ENCODE results near the gene CERS6. TPM values are rescaled to one million over a fixed set of nuclear protein-coding genes. Genes with fewer than 3 reads are reported as not detected.
"Not testable (repeated sequence)": the region's sequence is repeated elsewhere in the genome, so short reads cannot be mapped to it uniquely, and the experiment has no call there.

CERS6 gene, protein sequence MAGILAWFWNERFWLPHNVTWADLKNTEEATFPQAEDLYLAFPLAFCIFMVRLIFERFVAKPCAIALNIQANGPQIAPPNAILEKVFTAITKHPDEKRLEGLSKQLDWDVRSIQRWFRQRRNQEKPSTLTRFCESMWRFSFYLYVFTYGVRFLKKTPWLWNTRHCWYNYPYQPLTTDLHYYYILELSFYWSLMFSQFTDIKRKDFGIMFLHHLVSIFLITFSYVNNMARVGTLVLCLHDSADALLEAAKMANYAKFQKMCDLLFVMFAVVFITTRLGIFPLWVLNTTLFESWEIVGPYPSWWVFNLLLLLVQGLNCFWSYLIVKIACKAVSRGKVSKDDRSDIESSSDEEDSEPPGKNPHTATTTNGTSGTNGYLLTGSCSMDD
- total RNA-seq = 17.5 and 17.7 TPM in 2 replicates

DNA sequence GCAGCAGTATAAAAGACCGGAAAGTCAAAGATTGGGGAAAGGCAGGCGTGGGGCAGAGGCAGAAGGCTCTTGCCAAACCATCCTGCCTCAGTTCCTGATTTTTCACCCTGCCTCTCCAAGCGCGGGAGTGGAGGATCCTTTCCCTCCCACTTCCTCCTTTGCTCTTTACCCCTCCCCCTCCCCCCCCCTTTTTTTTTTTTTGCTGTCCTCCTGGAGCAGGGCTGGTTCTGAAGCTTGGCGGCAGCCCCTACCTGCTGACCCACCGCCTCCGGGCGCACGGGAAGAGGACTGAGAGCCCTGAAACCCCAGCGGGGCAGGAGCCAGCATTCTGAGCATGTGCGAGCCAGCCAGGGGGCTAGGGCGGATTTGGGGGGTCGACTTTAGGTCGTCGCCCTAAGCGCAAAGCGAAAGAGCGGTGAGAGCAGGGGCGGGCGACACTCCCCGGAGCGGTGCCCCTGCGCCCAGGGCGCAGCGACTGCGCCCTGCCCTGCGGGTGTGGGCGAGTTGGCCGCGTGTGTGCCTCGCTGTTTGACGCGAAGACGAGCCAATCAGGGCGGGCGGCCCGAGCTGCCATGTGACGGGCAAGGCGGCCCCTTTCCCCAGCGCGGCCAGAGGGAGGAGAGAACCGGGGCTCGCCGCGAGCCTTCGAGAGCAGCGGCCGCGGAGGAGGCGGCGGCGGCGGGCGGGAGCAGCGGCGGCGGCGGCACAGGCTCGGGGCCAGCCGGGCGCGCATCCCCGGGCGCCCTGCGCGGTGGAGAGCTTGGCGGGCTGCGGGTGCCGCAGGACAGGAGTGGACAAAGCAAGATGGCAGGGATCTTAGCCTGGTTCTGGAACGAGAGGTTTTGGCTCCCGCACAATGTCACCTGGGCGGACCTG lies at the start of gene CERS6:
Gene CERS6, plus strand, starts transcription at position 628 of the 876 bp plus-strand sequence. Its CDS starts 177 bp downstream, at position 805.
- Histone ChIP-seq H3K4me3 (ENCODE audit: low read depth, low read length) (peak within 1 kb of the TSS; percentile 65), H3K27me3 (ENCODE audit: control insufficient read depth, insufficient read depth, low read length) (no peaks in the 10 kb centered on the region), H3K36me3 (ENCODE audit: control insufficient read depth, insufficient read depth, low read length) (no peaks in the 10 kb centered on the region)
- peak; percentile 77 for DNase-seq (ENCODE audit: low read depth)
- no peak for TF ChIP-seq CTCF (IDR thresholded peaks at IDR 0.05; ENCODE audit: insufficient read depth, low read length, poor library complexity, severe bottlenecking)

DNA sequence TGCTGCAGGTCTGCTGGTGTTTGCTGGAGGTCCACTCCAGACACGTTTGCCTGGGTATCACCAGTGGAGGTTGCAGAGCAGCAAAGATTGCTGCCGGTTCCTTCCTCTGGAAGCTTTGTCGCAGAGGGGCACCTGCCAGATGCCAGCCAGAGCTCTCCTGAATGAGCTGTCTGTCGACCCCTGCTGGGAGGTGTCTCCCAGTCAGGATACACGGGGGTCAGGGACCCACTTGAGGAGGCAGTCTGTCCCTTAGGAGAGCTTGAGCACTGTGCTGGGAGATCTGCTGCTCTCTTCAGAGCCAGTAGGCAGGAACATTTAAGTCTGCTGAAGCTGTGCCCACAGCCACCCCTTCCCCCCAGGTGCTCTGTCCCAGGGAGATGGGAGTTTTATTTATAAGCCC lies 43.8 kb upstream of the CERS6 start:
- not testable (repeated sequence) for H3K4me3 ChIP-seq (ENCODE audit: low read depth, low read length); H3K36me3 ChIP-seq (ENCODE audit: control insufficient read depth, insufficient read depth, low read length); DNase-seq (ENCODE audit: low read depth); H3K27me3 ChIP-seq (ENCODE audit: control insufficient read depth, insufficient read depth, low read length)

GRCh38 chr2:168413101-168413500 lies 43.0 kb upstream of the CERS6 start:
- DNase-seq (ENCODE audit: low read depth); H3K4me3 ChIP-seq (ENCODE audit: low read depth, low read length); H3K27me3 ChIP-seq (ENCODE audit: control insufficient read depth, insufficient read depth, low read length); H3K36me3 ChIP-seq (ENCODE audit: control insufficient read depth, insufficient read depth, low read length): not testable (repeated sequence)

- H3K27me3 ChIP-seq (ENCODE audit: control insufficient read depth, insufficient read depth, low read length) = no peaks in the 10 kb centered on the region
- H3K4me3 ChIP-seq (ENCODE audit: low read depth, low read length) = no peak overlapping the region
- DNase-seq (ENCODE audit: low read depth) = no peak
- H3K36me3 ChIP-seq (ENCODE audit: control insufficient read depth, insufficient read depth, low read length) = no peaks in the 10 kb centered on the region
- TF ChIP-seq CTCF (IDR thresholded peaks at IDR 0.05; ENCODE audit: insufficient read depth, low read length, poor library complexity, severe bottlenecking) = no peak
These were observed 39.5 kb upstream of the CERS6 start for GRCh38 chr2:168416555-168416954.

- H3K4me3 ChIP-seq (ENCODE audit: low read depth, low read length) = no peak overlapping the region
- DNase-seq (ENCODE audit: low read depth) = no peak
- no peaks in the 10 kb centered on the region for H3K27me3 ChIP-seq (ENCODE audit: control insufficient read depth, insufficient read depth, low read length)
- TF ChIP-seq CTCF (IDR thresholded peaks at IDR 0.05; ENCODE audit: insufficient read depth, low read length, poor library complexity, severe bottlenecking) = no peak
- no peaks in the 10 kb centered on the region for H3K36me3 ChIP-seq (ENCODE audit: control insufficient read depth, insufficient read depth, low read length)
These were observed 33.5 kb upstream of the CERS6 start for GRCh38 chr2:168422584-168422983.

GRCh38 chr2:168424112-168424951 lies 31.7 kb upstream of the CERS6 start:
- no peak overlapping the region for H3K4me3 ChIP-seq (ENCODE audit: low read depth, low read length)
- TF ChIP-seq CTCF (IDR thresholded peaks at IDR 0.05; ENCODE audit: insufficient read depth, low read length, poor library complexity, severe bottlenecking) = no peak
- no peak for DNase-seq (ENCODE audit: low read depth)
- H3K36me3 ChIP-seq (ENCODE audit: control insufficient read depth, insufficient read depth, low read length) = no peaks in the 10 kb centered on the region
- no peaks in the 10 kb centered on the region for H3K27me3 ChIP-seq (ENCODE audit: control insufficient read depth, insufficient read depth, low read length)
